HTERT RPE-1 (cell line): ENCODE measurements around the gene LRRC3B.
"Not testable (repeated sequence)": the region's sequence is repeated elsewhere in the genome, so short reads cannot be mapped to it uniquely, and the experiment has no call there.

ENCODE experiments used
- in situ Hi-C: fragments of 300-500 bp; cut with MboI; formaldehyde crosslinking; loops from 4 replicates; pipeline ENCODE4 v1.14.3; 2020; ENCODE audit warnings: low sequenced_read_pairs

Gene LRRC3B, protein sequence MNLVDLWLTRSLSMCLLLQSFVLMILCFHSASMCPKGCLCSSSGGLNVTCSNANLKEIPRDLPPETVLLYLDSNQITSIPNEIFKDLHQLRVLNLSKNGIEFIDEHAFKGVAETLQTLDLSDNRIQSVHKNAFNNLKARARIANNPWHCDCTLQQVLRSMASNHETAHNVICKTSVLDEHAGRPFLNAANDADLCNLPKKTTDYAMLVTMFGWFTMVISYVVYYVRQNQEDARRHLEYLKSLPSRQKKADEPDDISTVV

DNA sequence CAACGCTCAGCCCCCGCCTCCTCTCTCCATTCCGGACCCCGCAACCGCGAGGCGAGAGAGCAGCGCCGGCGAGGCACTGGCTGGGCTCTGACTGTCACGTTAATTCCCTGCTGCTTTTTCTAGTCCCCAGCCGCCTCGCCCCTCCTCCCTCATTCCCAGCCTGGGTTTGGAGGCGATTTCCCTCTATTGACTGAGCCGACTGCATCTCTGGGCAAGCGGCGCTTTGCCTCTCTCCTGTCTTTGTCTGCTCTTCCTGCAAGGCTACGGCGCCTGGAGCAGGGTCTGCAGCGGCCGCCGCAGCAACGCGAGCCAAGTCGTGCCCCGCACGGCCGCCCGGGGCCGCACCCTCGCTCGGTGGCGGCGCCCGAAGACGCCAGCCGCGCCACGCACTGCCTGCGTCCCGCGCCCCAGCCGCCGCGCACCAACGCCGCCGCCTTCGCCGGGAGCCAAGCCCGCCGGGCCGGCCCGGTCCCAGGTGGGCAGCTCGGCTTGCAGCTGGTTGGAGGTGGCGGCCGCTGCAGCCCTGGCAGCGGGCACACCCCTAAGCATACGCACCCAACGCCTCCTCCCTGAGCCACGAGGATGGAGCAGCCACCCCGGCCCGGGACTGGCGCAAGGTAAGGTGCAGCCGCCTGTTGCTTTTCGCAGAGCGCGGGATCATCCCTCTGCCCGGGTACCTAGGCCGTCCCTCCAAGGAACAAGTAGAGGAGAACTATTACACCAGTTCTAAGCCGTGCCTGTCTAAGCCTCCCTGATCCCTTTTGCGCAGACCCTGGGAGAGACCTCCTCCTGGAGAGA, at the start of gene LRRC3B:
Gene LRRC3B, plus strand, starts transcription at position 152 of the 798 bp plus-strand sequence. CDS start 86,901 bp downstream, outside the sequence.
- in situ Hi-C loops, result no loop called here

DNA sequence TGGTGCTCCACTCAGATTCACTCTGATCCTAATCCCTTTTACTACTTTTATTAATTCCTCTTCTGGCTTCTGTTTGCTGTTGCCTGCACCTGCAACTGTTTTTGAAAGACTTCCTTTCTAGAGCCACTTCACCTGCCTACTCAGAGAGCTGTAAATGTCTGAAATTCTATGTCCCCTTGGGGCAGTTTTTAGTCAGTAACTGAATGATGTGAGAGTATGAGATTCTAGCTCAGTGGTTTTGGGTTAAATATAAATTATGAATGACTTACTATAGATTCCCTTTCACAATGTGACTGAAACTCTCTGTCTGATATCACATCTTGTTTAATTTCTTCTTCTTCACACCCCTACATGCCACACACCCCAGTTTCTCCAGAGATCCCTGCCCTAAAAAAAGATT, 47.8 kb upstream of the LRRC3B start:
- in situ Hi-C loops, result no loop called here

DNA sequence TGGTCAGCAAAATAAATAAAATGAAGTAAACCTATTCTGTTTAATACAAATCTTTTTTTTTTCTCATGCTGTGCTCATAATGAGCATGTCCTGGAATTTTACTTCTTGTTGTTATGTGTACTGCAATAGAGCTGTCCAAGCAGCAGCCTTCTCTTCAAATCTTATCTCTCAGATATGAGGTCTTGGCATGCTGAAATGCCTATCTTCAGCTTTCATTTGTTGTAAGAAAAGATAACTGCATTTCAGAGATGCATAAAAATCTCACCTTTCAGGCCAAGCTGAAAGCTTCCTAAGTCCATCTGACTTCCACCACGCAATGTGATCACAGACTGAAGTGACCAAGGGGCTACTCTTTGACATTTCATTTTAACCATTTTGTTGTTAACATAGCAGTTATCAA, 43.5 kb upstream of the LRRC3B start:
- in situ Hi-C loops, result no loop called here

DNA sequence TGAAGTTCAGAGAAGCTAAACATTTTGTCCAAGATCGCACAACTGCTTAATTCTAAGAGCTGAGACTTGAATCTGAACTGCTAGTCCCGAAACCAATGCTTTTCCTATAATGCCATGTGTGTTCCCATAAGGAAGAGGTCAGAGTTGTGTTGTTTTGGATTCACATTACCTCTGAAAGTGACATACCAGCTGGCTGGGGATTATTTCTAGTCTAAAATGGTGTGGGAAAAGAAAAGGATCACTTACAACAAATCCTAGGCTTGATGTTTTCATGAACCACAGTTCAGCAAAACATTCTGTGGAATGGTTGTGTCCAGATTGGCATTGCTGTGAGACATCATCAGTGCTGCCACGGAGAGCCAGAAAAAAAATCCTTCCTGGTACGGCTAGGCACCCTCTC, 35.0 kb upstream of the LRRC3B start:
- in situ Hi-C loops, result no loop called here

DNA sequence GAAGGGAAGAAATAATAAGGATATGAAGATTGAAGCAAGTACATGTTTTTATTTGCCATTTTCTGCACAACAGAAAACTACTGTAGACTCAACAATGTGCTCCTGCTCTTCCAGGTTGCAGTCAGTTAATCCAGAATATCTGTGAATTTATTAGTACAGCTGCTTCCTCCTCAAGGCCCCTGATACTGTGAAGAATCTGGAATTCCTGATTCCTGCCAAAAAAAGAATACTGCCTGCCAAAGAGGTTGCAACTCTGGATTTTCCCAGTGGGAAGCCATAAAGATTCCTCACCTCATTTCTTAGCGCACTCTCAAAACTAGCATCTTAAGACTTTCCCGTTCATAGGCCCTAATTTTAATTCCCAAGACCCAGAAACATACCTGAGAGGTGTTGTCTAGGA, 33.6 kb upstream of the LRRC3B start:
- in situ Hi-C loops, result no loop called here

DNA sequence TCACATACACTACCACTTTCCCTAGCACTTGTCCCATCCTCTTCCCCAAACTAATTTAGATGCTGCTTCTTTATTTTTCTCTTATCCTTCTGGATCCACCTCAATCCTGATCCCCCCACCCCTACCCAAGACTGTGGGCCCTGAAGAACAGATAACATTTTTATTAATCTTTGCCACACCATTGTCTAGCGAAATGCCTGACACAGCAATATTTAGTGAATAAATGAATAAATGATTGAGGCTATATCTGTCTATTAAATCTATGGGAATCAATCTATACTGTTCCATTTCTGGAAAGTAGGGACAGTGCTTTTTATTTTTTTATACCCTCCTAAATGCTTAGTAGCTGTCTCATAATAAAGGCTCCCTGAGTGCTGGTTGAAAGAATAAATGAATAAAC, 32.9 kb upstream of the LRRC3B start:
- in situ Hi-C loops, result no loop called here

DNA sequence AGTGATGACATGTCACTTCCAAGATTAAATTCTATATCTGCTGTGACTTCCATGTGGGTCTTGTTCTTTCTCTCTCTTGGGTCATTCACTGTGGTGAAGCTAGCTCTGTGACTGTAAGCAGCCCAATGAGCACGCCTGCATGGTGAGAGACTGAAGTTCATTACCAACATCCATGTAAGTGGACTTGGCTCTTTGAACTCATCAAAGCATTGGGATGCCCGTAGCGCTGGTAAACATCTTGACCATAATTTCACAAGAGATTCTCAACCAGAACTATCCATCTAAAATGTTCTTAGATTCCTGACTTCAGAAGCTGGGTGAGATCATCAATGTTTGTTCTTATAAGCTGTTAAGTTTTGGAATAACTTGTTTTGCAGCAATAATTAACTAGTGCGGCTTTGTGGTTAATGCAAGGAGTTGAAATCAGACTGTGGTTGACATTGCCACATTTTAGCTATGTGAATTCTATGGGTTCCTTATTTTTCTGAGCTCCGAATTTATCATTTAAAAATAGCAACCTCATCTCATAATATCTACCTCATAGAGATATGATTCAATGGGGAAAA, 31.6 kb upstream of the LRRC3B start:
- in situ Hi-C loops, result no loop called here

DNA sequence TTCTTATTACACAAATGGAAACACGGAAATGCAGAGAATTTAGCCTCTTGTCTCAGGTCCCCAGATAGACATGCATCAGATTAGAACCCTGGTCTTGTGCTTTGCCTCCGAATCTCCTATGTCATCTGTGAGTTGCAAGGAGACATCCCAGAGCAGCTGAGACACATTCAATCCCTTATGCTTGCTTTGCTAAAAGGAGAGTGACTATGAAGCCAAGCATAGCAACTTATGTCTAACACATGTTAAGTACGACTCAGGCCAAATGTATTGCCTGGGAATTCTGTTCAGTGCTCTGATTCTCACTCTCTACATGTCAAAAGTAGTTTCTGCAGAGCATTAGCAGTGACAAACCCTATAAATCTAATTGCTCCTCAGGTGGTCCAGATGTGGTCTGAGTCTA, 30.6 kb upstream of the LRRC3B start:
- in situ Hi-C loops, result no loop called here

DNA sequence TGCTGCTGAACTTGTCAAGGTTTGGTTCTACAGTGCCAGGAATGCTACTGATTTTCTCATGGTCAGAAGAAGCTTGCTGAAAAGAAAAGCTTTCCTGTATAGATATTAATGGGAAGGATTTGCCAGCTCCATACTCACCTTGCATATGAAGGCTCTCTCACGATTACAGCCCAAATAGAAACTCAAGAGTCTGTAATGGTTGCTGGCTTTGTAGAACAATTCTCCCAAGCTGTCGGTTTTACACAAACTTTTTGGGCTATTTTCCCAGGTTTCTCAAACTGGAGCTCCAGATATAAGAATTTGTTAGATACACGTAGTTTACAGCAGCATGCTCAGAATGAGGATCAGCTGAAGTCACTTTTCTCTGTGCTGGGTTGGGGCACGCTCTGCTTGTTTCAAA, 30.1 kb upstream of the LRRC3B start:
- in situ Hi-C loops, result no loop called here

DNA sequence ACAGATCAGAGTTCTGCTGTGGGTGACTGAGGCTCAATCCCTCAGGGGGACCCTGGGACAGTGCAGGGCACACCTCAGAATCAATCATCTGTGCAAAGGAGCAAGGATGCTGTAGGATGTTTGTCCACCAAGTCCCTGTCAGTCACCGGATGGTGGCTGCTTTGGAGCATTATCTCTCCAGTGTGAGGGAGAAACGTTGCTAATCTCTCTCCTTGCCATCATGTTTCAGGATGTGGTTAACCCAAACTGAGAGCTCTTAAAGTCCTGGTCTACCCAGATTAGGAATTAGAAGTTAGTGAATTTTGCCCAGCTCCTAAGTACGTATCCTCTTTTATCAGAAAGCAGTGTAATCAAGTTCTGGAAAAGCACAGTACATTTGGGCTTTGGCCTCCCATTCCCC, 26.2 kb upstream of the LRRC3B start:
- in situ Hi-C loops, result no loop called here

DNA sequence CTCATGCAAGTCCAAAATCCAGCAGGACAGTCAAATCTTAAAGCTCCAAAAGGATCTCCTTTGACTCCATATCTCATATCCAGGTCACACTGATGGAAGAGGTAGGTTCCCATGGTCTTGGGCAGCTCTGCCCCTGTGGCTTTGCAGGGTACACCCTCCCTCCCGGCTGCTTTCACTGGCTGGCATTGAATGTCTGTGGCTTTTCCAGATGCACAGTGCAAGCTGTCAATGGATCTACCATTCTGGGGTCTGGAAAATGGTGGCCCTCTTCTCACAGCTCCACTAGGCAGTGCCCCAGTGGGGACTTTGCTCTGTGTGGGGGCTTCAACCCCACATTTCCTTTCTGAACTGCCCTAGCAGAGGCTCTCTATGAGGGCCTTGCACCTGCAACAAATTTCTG, 19.3 kb upstream of the LRRC3B start:
- in situ Hi-C loops, result not testable (repeated sequence)

DNA sequence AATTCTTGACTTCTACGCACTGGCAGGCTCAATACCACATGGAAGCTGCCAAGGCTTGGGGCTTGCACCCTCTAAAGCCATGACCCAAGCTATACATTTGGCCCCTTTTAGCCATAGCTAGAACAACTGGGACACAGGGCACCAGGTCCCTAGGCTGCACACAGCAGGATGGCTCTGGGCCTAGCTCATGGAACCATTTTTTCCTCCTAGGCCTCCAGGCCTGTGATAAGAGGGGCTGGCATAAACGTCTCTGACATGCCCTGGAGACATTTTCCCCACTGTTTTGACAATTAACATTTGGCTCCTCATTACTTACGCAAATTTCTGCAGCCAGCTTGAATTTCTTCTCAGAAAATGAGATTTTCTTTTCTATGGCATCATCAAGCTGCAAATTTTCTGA, 18.8 kb upstream of the LRRC3B start:
- in situ Hi-C loops, result not testable (repeated sequence)

DNA sequence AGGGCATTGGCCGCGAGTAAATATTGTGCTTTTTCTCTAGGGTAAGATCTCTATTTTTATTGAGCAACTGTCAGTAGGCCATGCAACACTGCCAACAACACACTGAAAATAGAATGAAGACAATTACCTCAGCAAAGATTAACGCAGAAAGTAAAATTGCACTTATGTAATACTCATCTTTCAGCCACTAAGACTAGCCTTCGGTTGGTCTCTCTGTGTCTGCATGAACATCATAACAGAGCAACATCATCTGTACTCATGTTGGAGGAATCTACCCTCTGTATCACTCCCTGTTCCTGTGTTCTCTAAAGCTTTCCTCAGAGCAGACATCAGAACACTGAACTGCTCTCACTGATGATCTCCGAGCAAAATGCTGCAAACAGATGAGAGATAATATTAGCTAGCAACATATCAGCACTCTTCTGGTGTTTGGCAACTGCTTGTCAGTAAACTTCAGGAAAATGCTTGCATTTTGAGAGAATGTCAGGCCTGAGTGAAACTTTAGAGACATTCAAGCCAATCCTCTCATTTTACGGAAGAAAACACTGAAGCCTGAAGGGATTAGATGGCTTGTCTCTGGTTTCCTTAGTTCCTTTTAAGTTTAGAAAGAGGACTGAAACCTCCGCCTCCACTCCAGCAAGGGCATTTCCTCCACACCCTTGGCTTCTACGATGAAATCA, 8.4 kb upstream of the LRRC3B start:
- in situ Hi-C loops, result no loop called here

DNA sequence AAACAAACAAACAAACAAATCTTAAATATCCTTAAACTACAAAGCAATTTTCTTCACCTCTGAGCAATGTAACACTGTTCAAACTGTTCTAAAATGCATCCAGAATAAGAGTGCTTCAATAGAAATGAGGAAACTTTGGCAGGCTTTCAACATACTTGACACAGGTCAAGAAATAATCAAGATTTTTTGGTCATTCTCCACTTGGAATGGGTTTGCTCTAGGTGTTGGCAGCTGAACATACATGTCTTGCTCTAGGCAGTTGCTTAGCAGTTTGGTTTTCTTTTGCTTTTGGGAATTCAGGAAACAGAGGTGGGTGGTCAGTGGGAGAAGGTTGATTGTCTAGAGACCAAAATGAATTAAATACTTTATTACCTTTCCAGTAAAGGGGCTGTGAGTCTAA, 1.4 kb upstream of the LRRC3B start:
- in situ Hi-C loops, result no loop called here

DNA sequence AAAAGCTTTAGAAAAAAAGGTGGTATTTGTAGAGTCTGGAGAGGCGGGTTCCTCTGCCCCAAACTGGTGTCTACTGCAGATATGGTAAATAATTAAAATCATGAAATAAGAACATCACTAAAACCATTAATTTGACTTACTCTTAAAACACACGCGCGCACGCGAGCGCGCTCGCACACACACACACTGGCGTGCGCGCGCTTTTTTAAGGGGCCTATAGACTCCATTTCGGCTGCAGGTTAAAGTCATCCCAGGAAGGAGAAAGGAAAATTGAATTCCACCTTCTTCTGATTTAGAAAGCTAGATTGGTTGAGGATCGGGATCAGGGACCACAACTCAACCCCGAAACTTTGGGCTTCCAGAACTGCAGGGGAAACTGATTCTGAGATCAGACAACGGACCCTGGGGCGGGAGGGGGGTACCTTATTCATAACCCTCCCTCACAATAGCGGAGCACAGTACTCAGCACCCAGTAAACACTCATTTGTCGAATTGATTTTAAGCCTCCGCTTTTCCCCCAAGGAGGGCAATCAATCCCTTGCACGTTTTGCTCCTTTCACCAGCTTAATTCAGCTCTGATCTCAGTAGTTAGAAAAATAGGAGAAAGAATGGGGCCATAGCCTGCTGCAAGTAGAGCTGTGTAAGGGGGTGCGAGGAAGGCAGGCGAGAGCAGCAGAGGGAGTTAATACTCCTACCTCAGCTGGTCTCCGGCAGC, 509 bp upstream of the LRRC3B start:
- in situ Hi-C loops, result no loop called here

DNA sequence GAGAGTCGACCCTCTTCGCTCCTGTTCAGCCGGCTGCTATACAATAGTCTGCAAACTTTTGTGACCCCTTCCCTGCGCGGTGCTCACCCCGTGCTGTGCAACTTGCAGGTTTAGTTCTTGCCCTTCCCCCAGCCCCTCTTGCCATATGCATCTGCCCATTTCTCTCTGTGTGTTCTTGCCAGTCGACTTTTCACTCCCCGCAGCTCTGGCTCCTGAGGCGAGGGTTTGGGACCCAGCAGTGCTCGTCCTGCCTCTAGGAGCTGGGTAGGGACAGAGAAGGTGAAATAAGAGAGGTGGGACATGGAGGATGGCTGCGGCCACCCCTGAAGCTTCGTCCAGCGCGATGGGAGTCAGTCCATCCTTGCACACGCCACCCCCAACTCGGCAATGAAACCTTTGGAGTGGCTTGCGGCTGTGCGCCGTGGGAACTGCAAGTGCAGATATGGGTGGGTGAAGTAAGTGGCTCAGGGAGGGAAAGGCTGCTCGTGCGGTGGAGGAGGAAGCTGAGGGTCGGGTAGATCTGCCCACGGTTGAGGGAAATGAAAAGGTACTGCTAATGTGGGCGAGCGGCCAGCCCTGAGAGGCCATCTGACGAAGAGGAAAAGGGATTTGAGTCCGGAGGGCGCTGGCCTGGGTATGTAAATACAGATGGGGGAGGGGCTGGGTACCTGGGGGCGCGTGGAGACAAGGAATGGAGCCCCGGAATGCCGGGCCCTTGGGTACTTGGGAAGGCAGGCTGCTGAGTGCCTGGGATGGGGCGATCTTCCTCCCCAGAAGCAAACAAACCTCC, 1.0 kb downstream of the LRRC3B start:
- in situ Hi-C loops, result no loop called here

DNA sequence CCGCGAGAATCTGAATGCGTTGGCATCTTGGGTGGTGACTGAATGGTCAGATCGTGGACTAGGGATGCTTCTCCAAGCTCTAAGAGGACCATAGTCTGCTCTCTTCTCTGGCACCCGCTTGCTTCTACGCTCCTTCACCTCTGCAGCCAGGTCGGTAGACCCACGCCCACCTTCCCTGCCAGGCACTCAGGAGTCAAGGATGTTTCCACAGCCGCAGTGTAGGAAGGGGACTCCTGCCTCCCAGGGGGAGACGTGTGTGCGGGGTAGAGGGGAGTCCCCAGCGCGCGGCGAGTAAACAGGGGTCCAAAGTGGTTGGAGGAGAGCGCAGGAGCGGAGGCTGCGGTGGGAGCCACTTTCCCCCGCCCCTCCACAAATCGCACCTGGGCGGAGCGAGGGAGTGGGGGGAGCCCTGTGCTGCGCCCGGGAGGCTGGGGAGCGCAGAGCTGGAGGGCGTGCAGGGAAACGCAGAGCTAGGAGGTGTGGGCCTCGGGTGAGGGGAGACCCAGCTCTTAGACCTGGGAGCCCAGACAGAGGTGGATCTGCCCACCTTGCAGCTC, 1.7 kb downstream of the LRRC3B start:
- in situ Hi-C loops, result no loop called here

DNA sequence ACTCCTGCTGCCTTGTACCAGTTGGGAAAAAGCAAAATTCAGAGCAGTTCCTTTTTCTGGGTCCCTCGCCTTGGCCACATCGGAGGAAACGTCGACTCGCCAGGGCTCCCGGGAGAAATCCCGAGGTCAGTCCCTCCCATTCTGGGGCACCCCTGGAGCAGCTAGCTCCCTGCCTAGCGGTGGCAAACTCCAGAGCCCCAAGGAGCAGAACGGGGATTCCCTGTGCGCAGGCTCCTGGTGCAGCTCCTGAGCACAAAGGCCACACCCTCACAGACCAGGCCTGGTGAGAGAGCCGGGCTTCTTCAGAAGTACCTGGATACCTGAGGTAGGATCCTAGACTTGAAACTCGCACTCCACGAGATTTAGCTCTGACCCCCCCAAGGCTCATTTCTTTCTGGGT, 2.6 kb downstream of the LRRC3B start:
- in situ Hi-C loops, result no loop called here

DNA sequence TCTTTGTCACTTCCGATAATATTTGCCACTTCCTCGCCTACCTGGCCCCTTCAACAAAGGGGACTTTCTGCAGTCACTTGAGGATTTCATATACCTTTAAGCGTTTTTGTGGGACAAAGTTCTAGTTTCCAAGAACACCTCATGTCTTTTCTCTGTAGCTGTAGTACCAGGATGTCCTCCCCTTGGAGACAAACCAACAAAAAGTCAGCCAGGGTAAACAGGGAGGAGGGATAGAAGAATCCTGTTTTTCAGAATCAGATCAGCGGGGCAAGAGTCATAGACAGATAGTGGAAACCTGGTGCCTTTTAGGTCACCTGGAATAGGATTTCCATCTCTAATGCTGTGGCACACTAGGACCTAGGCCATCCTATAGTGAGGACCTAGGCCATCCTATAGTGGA, 4.5 kb downstream of the LRRC3B start:
- in situ Hi-C loops, result no loop called here

DNA sequence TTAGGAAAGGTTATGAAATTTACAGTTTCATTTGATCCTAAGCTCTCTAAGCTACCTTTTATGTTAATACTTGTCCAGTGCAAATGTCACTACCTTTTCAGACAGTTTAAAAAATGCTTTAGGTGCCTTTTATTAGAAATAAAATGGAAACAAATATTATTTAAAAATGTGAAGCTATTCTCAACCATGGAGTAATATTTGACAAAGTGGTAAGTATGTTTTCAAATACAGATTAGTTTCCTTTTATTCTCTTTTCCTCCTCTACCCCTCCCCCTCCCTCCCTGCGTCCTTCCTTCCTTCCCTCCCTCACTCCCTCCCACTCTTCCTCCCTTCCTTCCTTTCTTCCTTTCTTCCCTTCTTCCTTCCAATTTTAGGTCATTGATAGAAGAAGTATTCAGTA, 6.3 kb downstream of the LRRC3B start:
- in situ Hi-C loops, result no loop called here
